Endothelial cell of umbilical vein (primary cell): ENCODE data around the gene CNR2. TPM values are rescaled to one million over a fixed set of nuclear protein-coding genes. Genes with fewer than 3 reads are reported as not detected.

ENCODE experiments used
- BruUV-seq: library from RNA; stranded (reverse); fragments of 400-500 nt; replicated peaks from 2 replicates; lab custom pipeline; 2021; lab: Mats Ljungman, UMichigan
- CTCF ChIA-PET: fragments of 300-600, 350-600 bp; sonication (Branson Sonifier 250); formaldehyde crosslinking; loops from one replicate; lab custom pipeline; 2021; ENCODE audit warnings: antibody characterized with exemption, inconsistent platforms; lab: Charles Lee
- POLR2A ChIA-PET: fragments of 300-600, 350-600 bp; sonication (Branson Sonifier 250); formaldehyde crosslinking; loops from one replicate; lab custom pipeline; 2021; ENCODE audit warnings: antibody characterized with exemption, inconsistent platforms; lab: Charles Lee
- DNase-seq: peaks from one replicate; pipeline ENCODE4 v3.0.0-alpha.2; 2011; ENCODE audit warnings: low read depth, low spot score
- FAIRE-seq: peaks from 2 replicates; lab custom pipeline; 2011; peaks lifted over from hg19 to GRCh38; lab: Jason Lieb, UNC
- H2AFZ ChIP-seq: 2 replicates; pipeline ENCODE4 v1.6.0; 2012; ENCODE audit warnings: low read depth, low read length, control low read depth, inconsistent platforms
- H3K27ac ChIP-seq: 2 replicates; pipeline ENCODE4 v1.5.1; 2011; ENCODE audit warnings: low read depth, mild to moderate bottlenecking, control low read depth, low read length, moderate library complexity; ENCODE audit not compliant: insufficient read depth
- H3K27me3 ChIP-seq, 2 experiments: 2 replicates each; pipeline versions ENCODE4 v1.6.0 to v1.6.1; 2011; ENCODE audit warnings: low read length in 2 of 2, mixed read lengths in 1 of 2; ENCODE audit not compliant: control insufficient read depth in 2 of 2, insufficient read depth in 2 of 2
- H3K36me3 ChIP-seq, 2 experiments: 2 replicates in 1 of 2; 3 replicates in 1 of 2; pipeline ENCODE4 v1.5.1; 2011; ENCODE audit warnings: low read length in 2 of 2, mild to moderate bottlenecking in 1 of 2, moderate library complexity in 1 of 2; ENCODE audit not compliant: control insufficient read depth in 2 of 2, insufficient read depth in 2 of 2; ENCODE audit errors: extremely low read depth in 1 of 2
- H3K4me1 ChIP-seq: 3 replicates; pipeline ENCODE4 v1.5.1; 2011; ENCODE audit warnings: mild to moderate bottlenecking, low read length; ENCODE audit not compliant: control insufficient read depth, insufficient read depth; ENCODE audit errors: extremely low read depth
- H3K4me2 ChIP-seq: 2 replicates; pipeline ENCODE4 v1.6.1; 2011; ENCODE audit warnings: low read length, control low read depth, mixed read lengths; ENCODE audit not compliant: insufficient read depth
- H3K4me3 ChIP-seq, 3 experiments: fragments of 200-600 bp in 1 of 3; sonication (generic), shearing (Covaris generic) in 1 of 3; replicated peaks in 1 of 3; 2 replicates each; pipeline ENCODE4 v1.5.1; 2011 to 2016; ENCODE audit warnings: control low read depth in 3 of 3, low read length in 3 of 3, mild to moderate bottlenecking in 2 of 3, inconsistent platforms in 1 of 3, low read depth in 1 of 3, moderate library complexity in 1 of 3; ENCODE audit not compliant: insufficient read depth in 1 of 3
- H3K79me2 ChIP-seq: 2 replicates; pipeline ENCODE4 v1.6.0; 2012; ENCODE audit warnings: low read length, inconsistent platforms; ENCODE audit not compliant: control insufficient read depth, insufficient read depth
- H3K9ac ChIP-seq: replicated peaks from 2 replicates; pipeline ENCODE3; 2011; ENCODE audit warnings: low read length, control low read depth; ENCODE audit not compliant: insufficient read depth; ENCODE audit errors: extremely low read depth
- H3K9me1 ChIP-seq: replicated peaks from 3 replicates; pipeline ENCODE4 v1.6.0; 2011; ENCODE audit warnings: mild to moderate bottlenecking, low read length; ENCODE audit not compliant: control insufficient read depth, insufficient read depth; ENCODE audit errors: extremely low read depth
- H3K9me3 ChIP-seq: replicated peaks from 2 replicates; pipeline ENCODE4 v1.5.1; 2012; ENCODE audit warnings: low read length, inconsistent platforms; ENCODE audit not compliant: control insufficient read depth, insufficient read depth
- H4K20me1 ChIP-seq: replicated peaks from 2 replicates; pipeline ENCODE3; 2011; ENCODE audit warnings: mild to moderate bottlenecking, low read length; ENCODE audit not compliant: control insufficient read depth, insufficient read depth; ENCODE audit errors: extremely low read depth
- CTCF ChIP-seq, 2 donors: IDR thresholded peaks; 1 replicate in 1 of 2; 2 replicates in 1 of 2; pipeline ENCODE4 v1.5.1; 2011; ENCODE audit warnings: low read length in 2 of 2, mild to moderate bottlenecking in 2 of 2, moderate library complexity in 2 of 2, control low read depth in 1 of 2, inconsistent platforms in 1 of 2, low read depth in 1 of 2; ENCODE audit not compliant: insufficient read depth in 1 of 2; ENCODE audit errors: extremely low read depth in 1 of 2
- EZH2 ChIP-seq: IDR thresholded peaks from 2 replicates; pipeline ENCODE4 v1.6.1; 2012; ENCODE audit warnings: borderline replicate concordance, low read depth, mild to moderate bottlenecking, moderate library complexity, low read length, inconsistent platforms; ENCODE audit not compliant: severe bottlenecking
- FOS ChIP-seq: IDR thresholded peaks from 2 replicates; pipeline ENCODE4 v1.6.1; 2011; ENCODE audit warnings: mild to moderate bottlenecking, low read length, moderate library complexity, borderline replicate concordance; ENCODE audit not compliant: insufficient read depth
- GATA2 ChIP-seq: IDR thresholded peaks from 2 replicates; pipeline ENCODE4 v1.7.0; 2011; ENCODE audit warnings: low read depth, mild to moderate bottlenecking, moderate library complexity, mixed read lengths, low read length; ENCODE audit not compliant: insufficient read length, insufficient read depth
- JUN ChIP-seq: IDR thresholded peaks from 2 replicates; pipeline ENCODE4 v1.6.1; 2011; ENCODE audit warnings: borderline replicate concordance, low read depth; ENCODE audit not compliant: insufficient read length, insufficient read depth
- MAX ChIP-seq: IDR thresholded peaks from 2 replicates; pipeline ENCODE4 v1.6.1; 2011; ENCODE audit not compliant: insufficient read depth, insufficient read length
- MYC ChIP-seq: IDR thresholded peaks from one replicate; pipeline ENCODE4 v1.6.1; 2011; ENCODE audit warnings: mild to moderate bottlenecking, low read depth, low read length
- POLR2A ChIP-seq: IDR thresholded peaks from 2 replicates; pipeline ENCODE4 v1.6.1; 2012; ENCODE audit warnings: low read depth, mild to moderate bottlenecking, control low read depth, low read length
- POLR2AphosphoS5 ChIP-seq: IDR thresholded peaks from 2 replicates; pipeline ENCODE4 v1.6.1; 2012; ENCODE audit warnings: low read depth, mild to moderate bottlenecking, control low read depth, low read length, moderate library complexity; ENCODE audit not compliant: insufficient read depth
- dilution Hi-C: fragments of 300-500 bp; cut with MboI; formaldehyde crosslinking; loops from one replicate; pipeline ENCODE4 v1.15.0; 2019; ENCODE audit warnings: low sequenced_read_pairs; ENCODE audit not compliant: extremely low pct_ligation_motif_present
- intact Hi-C: fragments of 100-400 bp; cut with micrococcal nuclease; formaldehyde crosslinking; loops from one replicate; pipeline ENCODE4 v1.10.0; 2022
- polyA plus RNA-seq, 4 experiments: library from polyadenylated mRNA; depleted of rRNA in 3 of 4; stranded (reverse) in 3 of 4; unstranded in 1 of 4; fragments of >200 nt; gene quantifications; 2 replicates each; pipeline versions ENCODE4 v1.2.1 to v1.2.3, GENCODE V29; 2011 to 2012; ENCODE audit warnings: missing spikeins in 1 of 4
- total RNA-seq: library from RNA; stranded (reverse); gene quantifications from 2 replicates; pipeline ENCODE4 v1.2.3, GENCODE V29; 2021

Gene CNR2
- total and polyA plus RNA-seq, 2 donors (not counting 3 experiments of a cell fraction or from before 2014, with no cell fraction given) = not detected

GRCh38 chr1:23906731-23907130 lies 6.4 kb downstream of the CNR2 start:
- Histone ChIP-seq H3K79me2 (no peaks in the 10 kb centered on the region), H3K4me2 (no peak overlapping the region), H3K27ac (no peak overlapping the region), H3K9ac (no peak overlapping the region), H3K4me1 (no peaks in the 10 kb centered on the region), H3K36me3 (no peaks in the 10 kb centered on the region), H3K4me3 (no peak overlapping the region), H3K9me1 (no peaks in the 10 kb centered on the region), H2AFZ (no peak overlapping the region), H4K20me1 (no peaks in the 10 kb centered on the region), H3K9me3 (no peaks in the 10 kb centered on the region), H3K27me3 (peaks cover 36 to 38% of the 10 kb centered on the region in 2 experiments)
- DNase-seq = no peak
- FAIRE-seq = no peak
- no TSS peak for BruUV-seq
- ChIA-PET POLR2A (interaction anchor here (1.4 kb wide), 1 partner anchor 10 kb away, joined by 5 read pairs; no protein-coding TSS in a partner anchor), CTCF (interaction anchor here (0.8 kb wide), 1 partner anchor 15 kb away, joined by 3 read pairs; no protein-coding TSS in a partner anchor)
- no peak for TF ChIP-seq POLR2AphosphoS5
- no peak for TF ChIP-seq POLR2A
- no peak for TF ChIP-seq MYC
- TF ChIP-seq EZH2 = no peak
- no peak for TF ChIP-seq CTCF (IDR thresholded peaks at IDR 0.05; ENCODE audit: extremely low read depth in 1 of 2, insufficient read depth in 1 of 2, low read depth in 1 of 2, low read length in 2 of 2)
- TF ChIP-seq MAX = no peak
- no peak for TF ChIP-seq FOS
- TF ChIP-seq JUN = no peak
- no peak for TF ChIP-seq GATA2
- intact Hi-C loops (no loop called here), dilution Hi-C loops (no loop called here)
